Sigmoid colon (tissue), 3 donors: ENCODE results near the gene HDAC4.

Experiments used
- POLR2A ChIP-seq, 2 donors: fragments of 450-650 bp; IDR thresholded peaks; one replicate each; pipeline ENCODE4 v1.6.1; 2016; ENCODE audit warnings: antibody characterized with exemption in 2 of 2, mild to moderate bottlenecking in 2 of 2, moderate library complexity in 2 of 2
- TF ChIP-seq, protein P1 (sequence below), 4 experiments: fragments of 450-650 bp in 3 of 4; fragments of 200-600 bp in 1 of 4; IDR thresholded peaks; one replicate each; pipeline ENCODE4 v1.5.1; 2016 to 2019; ENCODE audit warnings: antibody characterized with exemption in 4 of 4, mild to moderate bottlenecking in 3 of 4, moderate library complexity in 2 of 4

DNA sequence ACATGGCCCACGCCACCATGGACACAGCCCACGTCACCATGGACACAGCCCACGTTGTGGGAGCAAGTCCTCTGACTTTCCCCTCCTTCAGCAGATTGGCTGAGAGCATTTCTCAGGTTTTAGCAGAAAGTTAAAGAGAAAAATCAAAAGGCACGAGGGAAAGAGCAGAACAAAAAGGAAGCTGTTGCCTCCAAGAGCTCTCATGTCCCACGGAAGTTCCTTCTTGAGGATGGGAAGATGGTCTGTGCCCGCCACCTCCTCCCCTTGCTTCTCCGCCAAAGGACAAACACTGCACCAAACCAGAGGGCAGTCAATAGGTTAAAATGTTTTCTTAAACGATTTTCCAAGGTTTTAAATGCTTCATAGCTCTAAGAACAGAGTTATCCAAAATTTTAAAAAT is 148.4 kb downstream of the HDAC4 start:
- TF ChIP-seq, protein P1, sequence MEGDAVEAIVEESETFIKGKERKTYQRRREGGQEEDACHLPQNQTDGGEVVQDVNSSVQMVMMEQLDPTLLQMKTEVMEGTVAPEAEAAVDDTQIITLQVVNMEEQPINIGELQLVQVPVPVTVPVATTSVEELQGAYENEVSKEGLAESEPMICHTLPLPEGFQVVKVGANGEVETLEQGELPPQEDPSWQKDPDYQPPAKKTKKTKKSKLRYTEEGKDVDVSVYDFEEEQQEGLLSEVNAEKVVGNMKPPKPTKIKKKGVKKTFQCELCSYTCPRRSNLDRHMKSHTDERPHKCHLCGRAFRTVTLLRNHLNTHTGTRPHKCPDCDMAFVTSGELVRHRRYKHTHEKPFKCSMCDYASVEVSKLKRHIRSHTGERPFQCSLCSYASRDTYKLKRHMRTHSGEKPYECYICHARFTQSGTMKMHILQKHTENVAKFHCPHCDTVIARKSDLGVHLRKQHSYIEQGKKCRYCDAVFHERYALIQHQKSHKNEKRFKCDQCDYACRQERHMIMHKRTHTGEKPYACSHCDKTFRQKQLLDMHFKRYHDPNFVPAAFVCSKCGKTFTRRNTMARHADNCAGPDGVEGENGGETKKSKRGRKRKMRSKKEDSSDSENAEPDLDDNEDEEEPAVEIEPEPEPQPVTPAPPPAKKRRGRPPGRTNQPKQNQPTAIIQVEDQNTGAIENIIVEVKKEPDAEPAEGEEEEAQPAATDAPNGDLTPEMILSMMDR (IDR thresholded peaks at IDR 0.05): no peak
- no peak for TF ChIP-seq POLR2A (IDR thresholded peaks at IDR 0.05)
